ENCODE data around the gene ATP5MK. TPM values are rescaled to one million over a fixed set of nuclear protein-coding genes. Genes with fewer than 3 reads are reported as not detected.
"Not testable (repeated sequence)": the region's sequence is repeated elsewhere in the genome, so short reads cannot be mapped to it uniquely, and the experiment has no call there.

The ATP5MK gene
- total and polyA plus RNA-seq, 4 donors = 38.6 to 1,220 (median 307) TPM

GRCh38 chr10:103427866-103428265 lies 31.6 kb upstream of the ATP5MK start:
- Histone ChIP-seq H3K9ac (ENCODE audit: insufficient read depth in 1 of 2, low read length in 2 of 2) (no peak overlapping the region), H3K36me3 (ENCODE audit: control insufficient read depth in 4 of 4, insufficient read depth in 4 of 4, low read length in 4 of 4) (peaks cover 25 to 46% (median 41%) of the 10 kb centered on the region in 4 donors), H3K4me3 (no peak overlapping the region), H3K27ac (ENCODE audit: low read depth in 1 of 2, low read length in 1 of 2) (no peak overlapping the region), H3K27me3 (ENCODE audit: control insufficient read depth in 3 of 3, insufficient read depth in 3 of 3, low read length in 2 of 3) (no peaks in the 10 kb centered on the region), H3K9me3 (ENCODE audit: control insufficient read depth in 4 of 4, insufficient read depth in 3 of 4, low read length in 3 of 4) (no peaks in the 10 kb centered on the region), H3K4me1 (ENCODE audit: control insufficient read depth in 5 of 5, insufficient read depth in 5 of 5, low read length in 5 of 5) (no peaks in the 10 kb centered on the region)
- TF ChIP-seq CTCF (IDR thresholded peaks at IDR 0.05; ENCODE audit: control extremely low read depth, extremely low read depth) = no peak
- WGBS, 2 donors = 96% methylated on average over 9 of the region's 9 CpGs
- DNase-seq (no peak), ATAC-seq (ENCODE audit: insufficient read depth, low FRiP score) (no peak)

- H3K9me3 ChIP-seq (ENCODE audit: control insufficient read depth in 4 of 4, insufficient read depth in 3 of 4, low read length in 3 of 4) = no peaks in the 10 kb centered on the region
- H3K27ac ChIP-seq (ENCODE audit: low read depth in 1 of 2, low read length in 1 of 2) = no peak overlapping the region
- no peak for TF ChIP-seq CTCF (IDR thresholded peaks at IDR 0.05; ENCODE audit: control extremely low read depth, extremely low read depth)
- peaks cover 36 to 63% (median 50%) of the 10 kb centered on the region in 4 donors for H3K36me3 ChIP-seq (ENCODE audit: control insufficient read depth in 4 of 4, insufficient read depth in 4 of 4, low read length in 4 of 4)
- no peaks in the 10 kb centered on the region for H3K27me3 ChIP-seq (ENCODE audit: control insufficient read depth in 3 of 3, insufficient read depth in 3 of 3, low read length in 2 of 3)
- ATAC-seq (ENCODE audit: insufficient read depth, low FRiP score) = no peak
- H3K9ac ChIP-seq (ENCODE audit: insufficient read depth in 1 of 2, low read length in 2 of 2) = no peak overlapping the region
- no peaks in the 10 kb centered on the region for H3K4me1 ChIP-seq (ENCODE audit: control insufficient read depth in 5 of 5, insufficient read depth in 5 of 5, low read length in 5 of 5)
- no peak for DNase-seq
- 91 to 93% methylated on average over 5 of the region's 5 CpGs for WGBS, 2 donors
- H3K4me3 ChIP-seq = no peak overlapping the region
Observed at GRCh38 chr10:103423748-103424147, 27.5 kb upstream of the ATP5MK start.

GRCh38 chr10:103419101-103419500 lies 22.8 kb upstream of the ATP5MK start:
- Histone ChIP-seq H3K27me3 (ENCODE audit: control insufficient read depth in 3 of 3, insufficient read depth in 3 of 3, low read length in 2 of 3) (no peaks in the 10 kb centered on the region), H3K4me1 (ENCODE audit: control insufficient read depth in 5 of 5, insufficient read depth in 5 of 5, low read length in 5 of 5) (no peaks in the 10 kb centered on the region), H3K27ac (ENCODE audit: low read depth in 1 of 2, low read length in 1 of 2) (no peak overlapping the region), H3K9ac (ENCODE audit: insufficient read depth in 1 of 2, low read length in 2 of 2) (no peak overlapping the region), H3K4me3 (no peak overlapping the region), H3K36me3 (ENCODE audit: control insufficient read depth in 4 of 4, insufficient read depth in 4 of 4, low read length in 4 of 4) (peaks cover 51 to 73% (median 55%) of the 10 kb centered on the region in 4 donors), H3K9me3 (ENCODE audit: control insufficient read depth in 4 of 4, insufficient read depth in 3 of 4, low read length in 3 of 4) (no peaks in the 10 kb centered on the region)
- no peak for DNase-seq
- ATAC-seq (ENCODE audit: insufficient read depth, low FRiP score) = no peak
- TF ChIP-seq CTCF (IDR thresholded peaks at IDR 0.05; ENCODE audit: control extremely low read depth, extremely low read depth) = no peak
- 95 to 97% methylated on average over 4 of the region's 4 CpGs for WGBS, 2 donors

- no peak overlapping the region for H3K4me3 ChIP-seq
- WGBS, 2 donors = 92 to 95% methylated on average over 5 of the region's 5 CpGs
- no peaks in the 10 kb centered on the region for H3K27me3 ChIP-seq (ENCODE audit: control insufficient read depth in 3 of 3, insufficient read depth in 3 of 3, low read length in 2 of 3)
- no peak overlapping the region for H3K9ac ChIP-seq (ENCODE audit: insufficient read depth in 1 of 2, low read length in 2 of 2)
- no peak for TF ChIP-seq CTCF (IDR thresholded peaks at IDR 0.05; ENCODE audit: control extremely low read depth, extremely low read depth)
- no peaks in the 10 kb centered on the region for H3K4me1 ChIP-seq (ENCODE audit: control insufficient read depth in 5 of 5, insufficient read depth in 5 of 5, low read length in 5 of 5)
- ATAC-seq (ENCODE audit: insufficient read depth, low FRiP score) (no peak), DNase-seq (no peak)
- peaks cover 53 to 71% (median 59%) of the 10 kb centered on the region in 4 donors for H3K36me3 ChIP-seq (ENCODE audit: control insufficient read depth in 4 of 4, insufficient read depth in 4 of 4, low read length in 4 of 4)
- no peaks in the 10 kb centered on the region for H3K9me3 ChIP-seq (ENCODE audit: control insufficient read depth in 4 of 4, insufficient read depth in 3 of 4, low read length in 3 of 4)
- no peak overlapping the region for H3K27ac ChIP-seq (ENCODE audit: low read depth in 1 of 2, low read length in 1 of 2)
Observed at GRCh38 chr10:103417601-103418000, 21.3 kb upstream of the ATP5MK start.

- H3K9ac ChIP-seq (ENCODE audit: insufficient read depth in 1 of 2, low read length in 2 of 2); H3K4me1 ChIP-seq (ENCODE audit: control insufficient read depth in 5 of 5, insufficient read depth in 5 of 5, low read length in 5 of 5); H3K4me3 ChIP-seq; H3K27ac ChIP-seq (ENCODE audit: low read depth in 1 of 2, low read length in 1 of 2); H3K27me3 ChIP-seq (ENCODE audit: control insufficient read depth in 3 of 3, insufficient read depth in 3 of 3, low read length in 2 of 3); ATAC-seq (ENCODE audit: insufficient read depth, low FRiP score); H3K9me3 ChIP-seq (ENCODE audit: control insufficient read depth in 4 of 4, insufficient read depth in 3 of 4, low read length in 3 of 4); DNase-seq: not testable (repeated sequence)
- H3K36me3 ChIP-seq (ENCODE audit: control insufficient read depth in 4 of 4, insufficient read depth in 4 of 4, low read length in 4 of 4) = peaks cover 52 to 71% (median 57%) of the 10 kb centered on the region in 4 donors
- 94 to 97% methylated on average over 5 of the region's 5 CpGs for WGBS, 2 donors
Observed at GRCh38 chr10:103417148-103417469, 20.8 kb upstream of the ATP5MK start.

Data from lung (tissue), 12 donors.